LHCN-M2 (cell line): Measurements from ENCODE around the gene ELMOD1. TPM values are rescaled to one million over a fixed set of nuclear protein-coding genes. Genes with fewer than 3 reads are reported as not detected.

Experiments
- total RNA-seq: library from RNA; depleted of rRNA; stranded (reverse); fragments of >200 nt; gene quantifications from 2 replicates; pipeline ENCODE4 v1.2.3, GENCODE V29; 2014; rRNA removed

The ELMOD1 gene
- total RNA-seq, 1 experiment from 2014 or later: 1.4 TPM

Other genes with a start within 250 kb of the ELMOD1 start
- gene CWF19L2, start 133.3 kb upstream of the ELMOD1 start, total RNA-seq: 8.9 and 9.4 TPM in 2 replicates
- gene ALKBH8, start 25.4 kb upstream of the ELMOD1 start, total RNA-seq: 4.8 and 7.9 TPM in 2 replicates
- not detected in 2 replicates for gene SLN, start 120.9 kb downstream of the ELMOD1 start, total RNA-seq